C4-2B (cell line): ENCODE results near the gene PDCD2L.

ENCODE experiments used
- CTCF ChIP-seq: fragments of 450-650 bp; conservative IDR thresholded peaks from 2 replicates; pipeline ENCODE4 v1.5.1; 2017; ENCODE audit warnings: mild to moderate bottlenecking
- ZFX ChIP-seq: fragments of 450-650 bp; IDR thresholded peaks from 2 replicates; pipeline ENCODE4 v1.6.1; 2017

GRCh38 chr19:34409189-34410164, 5.3 kb downstream of the PDCD2L start:
- TF ChIP-seq CTCF (no peak), ZFX (no peak)
